GM12875 (cell line): ENCODE results near the gene SPDEF.

Experiments used
- H3K4me3 ChIP-seq: one replicate; pipeline ENCODE4 v1.5.1; 2011; ENCODE audit warnings: low read depth, low read length, control low read depth
- TF ChIP-seq, protein P1 (sequence below): IDR thresholded peaks from 2 replicates; pipeline ENCODE4 v1.5.1; 2011; ENCODE audit warnings: low read depth, mild to moderate bottlenecking, control low read depth, inconsistent platforms, low read length, moderate library complexity, borderline replicate concordance; ENCODE audit not compliant: insufficient read depth

Gene SPDEF

DNA sequence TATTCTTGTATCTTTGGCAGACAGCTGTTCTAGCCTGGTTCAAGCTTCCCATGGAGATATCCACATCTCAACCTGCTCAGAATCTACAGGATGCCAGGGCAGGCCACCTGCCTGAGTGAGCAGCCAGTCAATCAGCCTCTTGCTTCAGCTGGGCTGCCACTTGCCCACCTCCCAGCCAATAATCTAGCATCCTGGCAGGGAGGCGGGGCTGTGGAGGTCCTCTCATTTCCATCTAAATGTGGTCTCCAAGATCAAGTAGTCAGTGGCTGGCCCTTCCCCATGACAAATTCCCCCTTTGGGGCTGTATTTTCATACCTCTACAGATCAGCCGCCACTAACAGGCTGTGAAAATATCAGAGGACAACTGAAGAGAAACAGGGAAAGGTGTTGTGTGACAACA, 33.0 kb upstream of the SPDEF start:
- no peak overlapping the region for H3K4me3 ChIP-seq
- TF ChIP-seq, protein P1, sequence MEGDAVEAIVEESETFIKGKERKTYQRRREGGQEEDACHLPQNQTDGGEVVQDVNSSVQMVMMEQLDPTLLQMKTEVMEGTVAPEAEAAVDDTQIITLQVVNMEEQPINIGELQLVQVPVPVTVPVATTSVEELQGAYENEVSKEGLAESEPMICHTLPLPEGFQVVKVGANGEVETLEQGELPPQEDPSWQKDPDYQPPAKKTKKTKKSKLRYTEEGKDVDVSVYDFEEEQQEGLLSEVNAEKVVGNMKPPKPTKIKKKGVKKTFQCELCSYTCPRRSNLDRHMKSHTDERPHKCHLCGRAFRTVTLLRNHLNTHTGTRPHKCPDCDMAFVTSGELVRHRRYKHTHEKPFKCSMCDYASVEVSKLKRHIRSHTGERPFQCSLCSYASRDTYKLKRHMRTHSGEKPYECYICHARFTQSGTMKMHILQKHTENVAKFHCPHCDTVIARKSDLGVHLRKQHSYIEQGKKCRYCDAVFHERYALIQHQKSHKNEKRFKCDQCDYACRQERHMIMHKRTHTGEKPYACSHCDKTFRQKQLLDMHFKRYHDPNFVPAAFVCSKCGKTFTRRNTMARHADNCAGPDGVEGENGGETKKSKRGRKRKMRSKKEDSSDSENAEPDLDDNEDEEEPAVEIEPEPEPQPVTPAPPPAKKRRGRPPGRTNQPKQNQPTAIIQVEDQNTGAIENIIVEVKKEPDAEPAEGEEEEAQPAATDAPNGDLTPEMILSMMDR, result no peak

DNA sequence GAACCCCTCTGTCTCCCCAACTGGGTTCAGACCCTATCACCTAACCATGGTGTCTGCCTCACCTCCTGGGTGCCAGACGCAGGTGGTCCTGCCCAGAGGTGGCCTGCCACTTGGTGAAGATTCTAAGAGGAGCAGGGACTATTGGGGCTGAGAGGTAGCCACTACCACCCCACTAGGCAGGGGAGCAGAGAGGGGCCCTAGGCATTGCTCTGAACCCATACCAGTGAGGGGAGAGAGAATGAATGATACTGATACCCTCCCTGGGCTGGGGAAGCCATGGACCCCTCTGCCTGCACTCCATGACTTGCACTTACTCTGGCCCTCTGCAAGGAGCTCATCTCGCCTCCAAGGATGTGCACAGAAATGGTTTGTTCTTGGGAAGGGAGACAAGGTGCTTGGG, 31.7 kb upstream of the SPDEF start:
- no peak overlapping the region for H3K4me3 ChIP-seq
- TF ChIP-seq, protein P1, result no peak

DNA sequence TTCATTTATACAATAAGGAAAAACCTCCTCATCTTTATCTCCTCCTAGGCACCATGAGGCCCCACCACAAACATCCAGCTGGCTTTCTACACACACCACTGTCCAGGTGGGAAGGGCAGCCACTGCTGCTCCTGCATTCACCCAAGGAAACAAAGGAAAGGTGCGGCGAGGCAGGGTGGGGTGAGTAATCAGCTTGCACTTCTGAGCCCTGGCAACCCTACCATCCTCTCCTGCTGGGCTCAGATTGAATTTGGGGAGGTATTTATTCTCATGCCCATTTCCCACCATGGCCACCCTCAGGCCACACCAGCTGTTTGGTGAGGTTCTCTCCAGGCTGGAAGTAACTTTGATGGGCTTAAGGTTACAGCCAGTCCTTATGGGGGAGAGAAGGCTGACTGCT, 31.2 kb upstream of the SPDEF start:
- TF ChIP-seq, protein P1, result no peak
- no peak overlapping the region for H3K4me3 ChIP-seq

DNA sequence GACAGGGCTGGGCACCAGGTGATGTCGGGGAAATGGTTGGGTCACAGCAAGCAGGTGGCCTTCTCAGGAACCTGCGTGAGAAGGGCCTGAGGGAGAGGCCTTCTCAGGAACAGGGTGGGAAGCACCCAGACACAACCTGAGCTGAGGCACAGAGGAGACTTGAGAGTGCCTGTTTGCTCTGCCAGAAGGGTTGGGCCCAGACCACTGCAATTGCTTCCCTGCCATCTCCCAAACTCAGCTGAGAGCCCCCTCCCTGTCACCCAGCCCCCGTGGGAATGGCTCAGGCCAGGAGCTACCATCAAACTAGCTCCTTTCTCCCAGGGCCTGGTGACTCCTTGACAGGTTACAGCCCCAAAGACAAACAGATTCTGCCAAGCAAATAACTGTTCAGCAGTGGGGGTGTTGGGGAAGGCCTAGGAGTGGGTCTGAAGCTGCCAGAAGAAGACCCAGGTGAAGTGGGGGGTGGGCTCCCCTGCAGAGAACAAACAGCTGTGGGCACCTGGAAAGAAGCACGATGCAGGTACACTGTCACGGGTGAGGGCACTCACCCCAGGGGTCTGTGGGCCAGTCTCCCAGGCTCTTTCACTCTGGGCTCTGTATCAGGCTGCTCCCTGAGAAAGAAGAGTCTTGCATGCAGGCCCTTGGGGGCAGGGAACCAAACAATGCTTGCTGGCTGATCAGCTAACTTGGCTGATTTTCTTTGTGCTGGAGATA, 30.4 kb upstream of the SPDEF start:
- TF ChIP-seq, protein P1, result no peak

DNA sequence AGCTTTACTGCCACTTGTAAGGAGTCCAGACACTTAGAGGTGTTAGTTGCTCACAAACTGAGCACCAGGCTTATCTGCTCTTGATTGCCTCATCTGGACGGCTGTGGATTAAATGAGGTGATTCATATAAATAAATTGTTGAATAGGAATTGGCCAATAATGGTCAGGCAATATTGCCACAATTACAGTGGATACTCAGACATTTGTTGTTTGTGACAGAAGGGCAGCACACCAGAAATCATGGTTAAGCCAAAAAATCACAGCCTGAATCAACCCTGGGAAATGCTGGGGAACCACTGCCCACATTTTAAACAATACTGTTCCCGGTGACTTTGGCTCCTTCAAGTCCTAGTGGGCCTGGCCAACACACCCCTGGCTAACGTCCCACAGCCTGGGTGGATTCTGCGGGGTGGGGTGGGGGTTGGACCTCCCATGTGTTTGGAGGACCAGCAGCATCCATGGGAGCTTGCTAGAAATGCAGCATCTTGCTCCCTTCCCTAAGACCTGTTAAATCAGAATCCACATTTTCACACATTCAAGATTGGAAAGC, 29.5 kb upstream of the SPDEF start:
- TF ChIP-seq, protein P1, result no peak
- no peak overlapping the region for H3K4me3 ChIP-seq

More for the DNA sequence above, 30.4 kb upstream of the SPDEF start:
- no peak overlapping the region for H3K4me3 ChIP-seq

DNA sequence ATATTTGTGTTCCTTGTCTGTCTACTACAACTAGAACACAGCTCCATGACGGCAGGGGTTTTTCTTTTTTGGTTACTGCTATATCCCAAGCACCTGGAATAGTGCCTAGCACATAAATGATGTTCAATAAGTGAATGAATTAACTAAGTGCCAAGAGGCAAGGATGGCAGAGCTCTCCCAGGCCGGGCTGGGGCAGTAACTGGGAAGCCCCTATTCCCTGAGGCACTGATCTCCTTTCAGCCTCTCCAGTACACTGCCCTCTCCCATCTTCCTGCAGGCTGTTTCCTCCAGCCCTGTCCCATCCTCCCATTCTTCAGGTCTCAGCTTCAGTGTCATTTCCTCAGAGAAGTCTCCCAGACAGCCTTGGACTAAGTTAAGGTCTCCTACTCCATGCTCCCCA, 29.0 kb upstream of the SPDEF start:
- TF ChIP-seq, protein P1, result no peak
- no peak overlapping the region for H3K4me3 ChIP-seq

DNA sequence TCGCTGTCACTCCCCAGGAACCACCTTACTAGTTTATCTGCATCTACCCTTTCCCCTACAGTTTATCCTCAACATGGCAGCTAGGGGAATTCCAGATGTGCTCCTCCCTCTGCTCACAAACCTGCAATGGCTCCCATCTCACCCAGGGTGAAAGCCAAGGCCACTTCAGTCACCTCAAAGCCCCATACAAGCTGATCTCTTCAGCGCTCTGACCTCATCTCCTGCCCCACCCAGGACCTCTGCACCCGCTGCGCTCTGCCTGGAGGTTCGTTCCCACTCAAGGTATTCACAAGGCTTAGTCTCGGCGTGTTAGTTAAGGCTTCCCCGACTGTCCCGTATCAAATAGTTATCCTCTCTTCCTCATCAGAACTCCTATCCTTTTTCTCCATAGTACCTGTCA, 28.6 kb upstream of the SPDEF start:
- H3K4me3 ChIP-seq, result no peak overlapping the region
- TF ChIP-seq, protein P1, result no peak
